Measurements from ENCODE around the gene CEP112. TPM values are rescaled to one million over a fixed set of nuclear protein-coding genes. Genes with fewer than 3 reads are reported as not detected.

Gene CEP112
- total and polyA plus RNA-seq, 2 experiments from 2014 or later: 4.0 to 4.3 TPM

DNA sequence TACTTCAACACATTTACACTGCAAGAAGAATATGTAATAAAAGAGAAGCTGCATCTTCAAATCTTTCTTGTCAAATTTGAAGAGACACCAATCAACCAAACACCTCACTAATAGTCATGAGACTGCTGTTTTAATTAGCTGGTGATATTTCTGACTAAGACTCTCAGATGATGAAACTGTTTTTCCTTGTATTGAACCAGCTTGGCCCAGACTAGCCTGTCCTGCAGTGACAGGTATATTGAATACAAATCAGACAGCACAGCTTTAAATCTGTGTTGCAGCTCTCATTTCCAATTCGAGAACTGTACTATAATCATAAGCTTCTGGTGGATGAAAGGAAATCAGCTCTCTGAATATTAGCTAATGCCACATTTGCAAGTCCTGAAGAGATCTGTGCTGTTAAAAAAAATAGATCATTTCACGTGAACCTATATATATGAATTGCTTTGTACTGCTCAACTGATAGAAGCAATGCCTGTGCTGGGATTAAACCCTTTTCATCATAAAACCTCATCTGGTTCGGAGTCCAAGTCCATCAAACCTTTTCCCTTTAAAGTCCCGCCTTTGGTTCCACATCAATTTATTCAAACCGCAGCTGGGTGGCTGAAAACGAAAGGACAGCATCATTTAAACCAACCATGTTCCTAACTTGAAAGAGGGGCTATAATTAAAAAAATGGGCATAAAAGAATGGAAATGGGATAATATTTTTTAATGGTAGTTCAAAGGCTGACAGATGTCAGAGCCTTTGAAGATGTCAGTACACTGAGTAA lies 306.2 kb downstream of the CEP112 start:
- Mint-ChIP-seq H3K4me1 (peaks cover 4% of the 10 kb centered on the region; the same call in 1 of the 3 replicates), H3K27me3 (ENCODE audit: insufficient read depth, low read depth, poor library complexity) (peaks cover 3% of the 10 kb centered on the region), H3K4me3 (no peak overlapping the region), H3K36me3 (ENCODE audit: low read depth) (no peaks in the 10 kb centered on the region), H3K9me3 (no peaks in the 10 kb centered on the region), H3K27ac (no peak overlapping the region)
- no peak for TF ChIP-seq EZH2phosphoT487 (IDR thresholded peaks at IDR 0.05; ENCODE audit: unreplicated experiment)
- TF ChIP-seq, protein P1, sequence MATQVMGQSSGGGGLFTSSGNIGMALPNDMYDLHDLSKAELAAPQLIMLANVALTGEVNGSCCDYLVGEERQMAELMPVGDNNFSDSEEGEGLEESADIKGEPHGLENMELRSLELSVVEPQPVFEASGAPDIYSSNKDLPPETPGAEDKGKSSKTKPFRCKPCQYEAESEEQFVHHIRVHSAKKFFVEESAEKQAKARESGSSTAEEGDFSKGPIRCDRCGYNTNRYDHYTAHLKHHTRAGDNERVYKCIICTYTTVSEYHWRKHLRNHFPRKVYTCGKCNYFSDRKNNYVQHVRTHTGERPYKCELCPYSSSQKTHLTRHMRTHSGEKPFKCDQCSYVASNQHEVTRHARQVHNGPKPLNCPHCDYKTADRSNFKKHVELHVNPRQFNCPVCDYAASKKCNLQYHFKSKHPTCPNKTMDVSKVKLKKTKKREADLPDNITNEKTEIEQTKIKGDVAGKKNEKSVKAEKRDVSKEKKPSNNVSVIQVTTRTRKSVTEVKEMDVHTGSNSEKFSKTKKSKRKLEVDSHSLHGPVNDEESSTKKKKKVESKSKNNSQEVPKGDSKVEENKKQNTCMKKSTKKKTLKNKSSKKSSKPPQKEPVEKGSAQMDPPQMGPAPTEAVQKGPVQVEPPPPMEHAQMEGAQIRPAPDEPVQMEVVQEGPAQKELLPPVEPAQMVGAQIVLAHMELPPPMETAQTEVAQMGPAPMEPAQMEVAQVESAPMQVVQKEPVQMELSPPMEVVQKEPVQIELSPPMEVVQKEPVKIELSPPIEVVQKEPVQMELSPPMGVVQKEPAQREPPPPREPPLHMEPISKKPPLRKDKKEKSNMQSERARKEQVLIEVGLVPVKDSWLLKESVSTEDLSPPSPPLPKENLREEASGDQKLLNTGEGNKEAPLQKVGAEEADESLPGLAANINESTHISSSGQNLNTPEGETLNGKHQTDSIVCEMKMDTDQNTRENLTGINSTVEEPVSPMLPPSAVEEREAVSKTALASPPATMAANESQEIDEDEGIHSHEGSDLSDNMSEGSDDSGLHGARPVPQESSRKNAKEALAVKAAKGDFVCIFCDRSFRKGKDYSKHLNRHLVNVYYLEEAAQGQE (IDR thresholded peaks at IDR 0.05; ENCODE audit: unreplicated experiment): no peak
- no peak for TF ChIP-seq EZH2 (IDR thresholded peaks at IDR 0.05; ENCODE audit: low read depth, unreplicated experiment)
- TF ChIP-seq POLR2AphosphoS5 (IDR thresholded peaks at IDR 0.05; ENCODE audit: low read depth): no peak
- no peak for TF ChIP-seq NANOG (IDR thresholded peaks at IDR 0.05; ENCODE audit: borderline replicate concordance)
- TF ChIP-seq, protein P2, sequence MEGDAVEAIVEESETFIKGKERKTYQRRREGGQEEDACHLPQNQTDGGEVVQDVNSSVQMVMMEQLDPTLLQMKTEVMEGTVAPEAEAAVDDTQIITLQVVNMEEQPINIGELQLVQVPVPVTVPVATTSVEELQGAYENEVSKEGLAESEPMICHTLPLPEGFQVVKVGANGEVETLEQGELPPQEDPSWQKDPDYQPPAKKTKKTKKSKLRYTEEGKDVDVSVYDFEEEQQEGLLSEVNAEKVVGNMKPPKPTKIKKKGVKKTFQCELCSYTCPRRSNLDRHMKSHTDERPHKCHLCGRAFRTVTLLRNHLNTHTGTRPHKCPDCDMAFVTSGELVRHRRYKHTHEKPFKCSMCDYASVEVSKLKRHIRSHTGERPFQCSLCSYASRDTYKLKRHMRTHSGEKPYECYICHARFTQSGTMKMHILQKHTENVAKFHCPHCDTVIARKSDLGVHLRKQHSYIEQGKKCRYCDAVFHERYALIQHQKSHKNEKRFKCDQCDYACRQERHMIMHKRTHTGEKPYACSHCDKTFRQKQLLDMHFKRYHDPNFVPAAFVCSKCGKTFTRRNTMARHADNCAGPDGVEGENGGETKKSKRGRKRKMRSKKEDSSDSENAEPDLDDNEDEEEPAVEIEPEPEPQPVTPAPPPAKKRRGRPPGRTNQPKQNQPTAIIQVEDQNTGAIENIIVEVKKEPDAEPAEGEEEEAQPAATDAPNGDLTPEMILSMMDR (conservative IDR thresholded peaks at IDR 0.05; ENCODE audit: low read depth in 2 of 2): no peak
- no peak for TF ChIP-seq ZNF331 (CRISPR knock-in tag; IDR thresholded peaks at IDR 0.05; ENCODE audit: low read depth)
- TF ChIP-seq ZNF114 (CRISPR knock-in tag; IDR thresholded peaks at IDR 0.05): no peak
- TF ChIP-seq CREB1 (CRISPR knock-in tag; IDR thresholded peaks at IDR 0.05; ENCODE audit: low read depth): no peak
- TF ChIP-seq, protein P3, sequence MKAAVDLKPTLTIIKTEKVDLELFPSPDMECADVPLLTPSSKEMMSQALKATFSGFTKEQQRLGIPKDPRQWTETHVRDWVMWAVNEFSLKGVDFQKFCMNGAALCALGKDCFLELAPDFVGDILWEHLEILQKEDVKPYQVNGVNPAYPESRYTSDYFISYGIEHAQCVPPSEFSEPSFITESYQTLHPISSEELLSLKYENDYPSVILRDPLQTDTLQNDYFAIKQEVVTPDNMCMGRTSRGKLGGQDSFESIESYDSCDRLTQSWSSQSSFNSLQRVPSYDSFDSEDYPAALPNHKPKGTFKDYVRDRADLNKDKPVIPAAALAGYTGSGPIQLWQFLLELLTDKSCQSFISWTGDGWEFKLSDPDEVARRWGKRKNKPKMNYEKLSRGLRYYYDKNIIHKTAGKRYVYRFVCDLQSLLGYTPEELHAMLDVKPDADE (IDR thresholded peaks at IDR 0.05): no peak
- TF ChIP-seq STAT1 (IDR thresholded peaks at IDR 0.05; ENCODE audit: unreplicated experiment): no peak
- TF ChIP-seq, protein P4, sequence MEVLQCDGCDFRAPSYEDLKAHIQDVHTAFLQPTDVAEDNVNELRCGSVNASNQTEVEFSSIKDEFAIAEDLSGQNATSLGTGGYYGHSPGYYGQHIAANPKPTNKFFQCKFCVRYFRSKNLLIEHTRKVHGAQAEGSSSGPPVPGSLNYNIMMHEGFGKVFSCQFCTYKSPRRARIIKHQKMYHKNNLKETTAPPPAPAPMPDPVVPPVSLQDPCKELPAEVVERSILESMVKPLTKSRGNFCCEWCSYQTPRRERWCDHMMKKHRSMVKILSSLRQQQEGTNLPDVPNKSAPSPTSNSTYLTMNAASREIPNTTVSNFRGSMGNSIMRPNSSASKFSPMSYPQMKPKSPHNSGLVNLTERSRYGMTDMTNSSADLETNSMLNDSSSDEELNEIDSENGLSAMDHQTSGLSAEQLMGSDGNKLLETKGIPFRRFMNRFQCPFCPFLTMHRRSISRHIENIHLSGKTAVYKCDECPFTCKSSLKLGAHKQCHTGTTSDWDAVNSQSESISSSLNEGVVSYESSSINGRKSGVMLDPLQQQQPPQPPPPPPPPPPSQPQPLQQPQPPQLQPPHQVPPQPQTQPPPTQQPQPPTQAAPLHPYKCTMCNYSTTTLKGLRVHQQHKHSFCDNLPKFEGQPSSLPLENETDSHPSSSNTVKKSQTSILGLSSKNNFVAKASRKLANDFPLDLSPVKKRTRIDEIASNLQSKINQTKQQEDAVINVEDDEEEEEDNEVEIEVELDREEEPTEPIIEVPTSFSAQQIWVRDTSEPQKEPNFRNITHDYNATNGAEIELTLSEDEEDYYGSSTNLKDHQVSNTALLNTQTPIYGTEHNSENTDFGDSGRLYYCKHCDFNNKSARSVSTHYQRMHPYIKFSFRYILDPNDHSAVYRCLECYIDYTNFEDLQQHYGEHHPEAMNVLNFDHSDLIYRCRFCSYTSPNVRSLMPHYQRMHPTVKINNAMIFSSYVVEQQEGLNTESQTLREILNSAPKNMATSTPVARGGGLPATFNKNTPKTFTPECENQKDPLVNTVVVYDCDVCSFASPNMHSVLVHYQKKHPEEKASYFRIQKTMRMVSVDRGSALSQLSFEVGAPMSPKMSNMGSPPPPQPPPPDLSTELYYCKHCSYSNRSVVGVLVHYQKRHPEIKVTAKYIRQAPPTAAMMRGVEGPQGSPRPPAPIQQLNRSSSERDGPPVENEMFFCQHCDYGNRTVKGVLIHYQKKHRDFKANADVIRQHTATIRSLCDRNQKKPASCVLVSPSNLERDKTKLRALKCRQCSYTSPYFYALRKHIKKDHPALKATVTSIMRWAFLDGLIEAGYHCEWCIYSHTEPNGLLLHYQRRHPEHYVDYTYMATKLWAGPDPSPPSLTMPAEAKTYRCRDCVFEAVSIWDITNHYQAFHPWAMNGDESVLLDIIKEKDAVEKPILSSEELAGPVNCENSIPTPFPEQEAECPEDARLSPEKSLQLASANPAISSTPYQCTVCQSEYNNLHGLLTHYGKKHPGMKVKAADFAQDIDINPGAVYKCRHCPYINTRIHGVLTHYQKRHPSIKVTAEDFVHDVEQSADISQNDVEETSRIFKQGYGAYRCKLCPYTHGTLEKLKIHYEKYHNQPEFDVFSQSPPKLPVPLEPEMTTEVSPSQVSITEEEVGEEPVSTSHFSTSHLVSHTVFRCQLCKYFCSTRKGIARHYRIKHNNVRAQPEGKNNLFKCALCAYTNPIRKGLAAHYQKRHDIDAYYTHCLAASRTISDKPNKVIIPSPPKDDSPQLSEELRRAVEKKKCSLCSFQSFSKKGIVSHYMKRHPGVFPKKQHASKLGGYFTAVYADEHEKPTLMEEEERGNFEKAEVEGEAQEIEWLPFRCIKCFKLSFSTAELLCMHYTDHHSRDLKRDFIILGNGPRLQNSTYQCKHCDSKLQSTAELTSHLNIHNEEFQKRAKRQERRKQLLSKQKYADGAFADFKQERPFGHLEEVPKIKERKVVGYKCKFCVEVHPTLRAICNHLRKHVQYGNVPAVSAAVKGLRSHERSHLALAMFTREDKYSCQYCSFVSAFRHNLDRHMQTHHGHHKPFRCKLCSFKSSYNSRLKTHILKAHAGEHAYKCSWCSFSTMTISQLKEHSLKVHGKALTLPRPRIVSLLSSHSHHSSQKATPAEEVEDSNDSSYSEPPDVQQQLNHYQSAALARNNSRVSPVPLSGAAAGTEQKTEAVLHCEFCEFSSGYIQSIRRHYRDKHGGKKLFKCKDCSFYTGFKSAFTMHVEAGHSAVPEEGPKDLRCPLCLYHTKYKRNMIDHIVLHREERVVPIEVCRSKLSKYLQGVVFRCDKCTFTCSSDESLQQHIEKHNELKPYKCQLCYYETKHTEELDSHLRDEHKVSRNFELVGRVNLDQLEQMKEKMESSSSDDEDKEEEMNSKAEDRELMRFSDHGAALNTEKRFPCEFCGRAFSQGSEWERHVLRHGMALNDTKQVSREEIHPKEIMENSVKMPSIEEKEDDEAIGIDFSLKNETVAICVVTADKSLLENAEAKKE (CRISPR knock-in tag; IDR thresholded peaks at IDR 0.05): no peak
- no peak for TF ChIP-seq JUNB (IDR thresholded peaks at IDR 0.05; ENCODE audit: unreplicated experiment)
- ATAC-seq (no peak), DNase-seq (ENCODE audit: low spot score) (no peak)
- no peak overlapping the region for H3K4me2 ChIP-seq
- H3K4me1 ChIP-seq (ENCODE audit: insufficient read depth): no peaks in the 10 kb centered on the region
- no peaks in the 10 kb centered on the region for H3K36me3 ChIP-seq (ENCODE audit: insufficient read depth)
- no peaks in the 10 kb centered on the region for H4K20me1 ChIP-seq (replicated peaks; ENCODE audit: insufficient read depth)
- no peak overlapping the region for H2AFZ ChIP-seq
- no peak overlapping the region for H3K27ac ChIP-seq (ENCODE audit: low read depth)
- H3F3A ChIP-seq (replicated peaks; ENCODE audit: low read depth): no peaks in the 10 kb centered on the region
- no peaks in the 10 kb centered on the region for H3K27me3 ChIP-seq (ENCODE audit: insufficient read depth)
- H3K9me2 ChIP-seq (ENCODE audit: insufficient read depth): no peaks in the 10 kb centered on the region
- no peaks in the 10 kb centered on the region for H3K79me2 ChIP-seq (replicated peaks; ENCODE audit: insufficient read depth)
- H3K4me3 ChIP-seq: no peak overlapping the region
